Umbilical cord (tissue), 2 donors: Measurements from ENCODE around the gene JMJD6. TPM values are rescaled to one million over a fixed set of nuclear protein-coding genes. Genes with fewer than 3 reads are reported as not detected.
"Not testable (repeated sequence)": the region's sequence is repeated elsewhere in the genome, so short reads cannot be mapped to it uniquely, and the experiment has no call there.

Experiments used
- DNase-seq: peaks from one replicate; pipeline ENCODE4 v3.0.0-alpha.2; 2015; ENCODE audit warnings: low spot score
- total RNA-seq: library from RNA; depleted of rRNA; stranded (reverse); fragments of >200 nt; gene quantifications from one replicate; pipeline ENCODE4 v1.2.3, GENCODE V29; 2014; ENCODE audit warnings: low replicate concordance; ENCODE audit not compliant: insufficient read depth

JMJD6 gene
- total RNA-seq, 1 donor from 2014 or later: 40.4 TPM

GRCh38 chr17:76716146-76716838 is 10.1 kb downstream of the JMJD6 start:
- DNase-seq: no peak

GRCh38 chr17:76715496-76715830 is 10.9 kb downstream of the JMJD6 start:
- no peak for DNase-seq

- DNase-seq: peak; percentile 68
Measured at GRCh38 chr17:76714822-76715495, 11.4 kb downstream of the JMJD6 start.

GRCh38 chr17:76714336-76714735 is 12.1 kb downstream of the JMJD6 start:
- no peak for DNase-seq

- DNase-seq: no peak
Measured at GRCh38 chr17:76713765-76714164, 12.6 kb downstream of the JMJD6 start.

GRCh38 chr17:76712321-76712720 is 14.1 kb downstream of the JMJD6 start:
- DNase-seq: not testable (repeated sequence)

- DNase-seq: peak; percentile 77
Measured at GRCh38 chr17:76710863-76711611, 15.4 kb downstream of the JMJD6 start, which contains the start of gene MXRA7. Gene MXRA7, minus strand, starts transcription at chr17:76710965. Its CDS starts 19 bp downstream, at chr17:76710946.

- DNase-seq: peak; percentile 45
Measured at GRCh38 chr17:76709951-76710862, 16.2 kb downstream of the JMJD6 start.

GRCh38 chr17:76709077-76709950 is 17.1 kb downstream of the JMJD6 start:
- DNase-seq: peak; percentile 96

GRCh38 chr17:76707985-76708807 is 18.2 kb downstream of the JMJD6 start:
- no peak for DNase-seq

GRCh38 chr17:76706817-76707216 is 19.6 kb downstream of the JMJD6 start:
- no peak for DNase-seq

GRCh38 chr17:76704805-76705204 is 21.6 kb downstream of the JMJD6 start:
- peak; percentile 57 for DNase-seq

GRCh38 chr17:76702941-76703637 is 23.3 kb downstream of the JMJD6 start:
- no peak for DNase-seq

- no peak for DNase-seq
Measured at GRCh38 chr17:76702076-76702475, 24.3 kb downstream of the JMJD6 start.

- DNase-seq: no peak
Measured at GRCh38 chr17:76701471-76701967, 24.9 kb downstream of the JMJD6 start.

GRCh38 chr17:76700617-76701470 is 25.6 kb downstream of the JMJD6 start:
- peak; percentile 90 for DNase-seq

GRCh38 chr17:76700270-76700616 is 26.2 kb downstream of the JMJD6 start:
- DNase-seq: no peak

- DNase-seq: not testable (repeated sequence)
Measured at GRCh38 chr17:76698466-76698977, 27.9 kb downstream of the JMJD6 start.
